NT2/D1 (cell line): ENCODE data around the gene ABCA3.

Experiments used
- SUZ12 ChIP-seq: IDR thresholded peaks from 2 replicates; pipeline ENCODE4 v1.6.1; 2011; ENCODE audit not compliant: insufficient read length, insufficient read depth; ENCODE audit errors: extremely low read depth
- ZNF274 ChIP-seq: IDR thresholded peaks from 2 replicates; pipeline ENCODE4 v1.6.1; 2011; ENCODE audit warnings: mild to moderate bottlenecking, low read depth, low read length

- TF ChIP-seq SUZ12 (no peak), ZNF274 (no peak)
These were observed 47.8 kb upstream of the ABCA3 start for GRCh38 chr16:2388139-2388874.
